Muscle layer of colon (tissue), 2 donors: ENCODE measurements around the gene HSD17B3.

Experiments
- H3K27ac ChIP-seq: one replicate; pipeline ENCODE4 v1.7.0; 2013; ENCODE audit warnings: low read depth, mild to moderate bottlenecking, low read length, moderate library complexity
- H3K27me3 ChIP-seq, 2 donors: one replicate each; pipeline ENCODE4 v1.7.0; 2013; ENCODE audit warnings: low read length in 2 of 2, mild to moderate bottlenecking in 2 of 2; ENCODE audit not compliant: insufficient read depth in 2 of 2, control insufficient read depth in 1 of 2
- H3K36me3 ChIP-seq: one replicate; pipeline ENCODE4 v1.7.0; 2013; ENCODE audit warnings: mild to moderate bottlenecking, low read length; ENCODE audit not compliant: insufficient read depth
- H3K4me1 ChIP-seq: one replicate; pipeline ENCODE4 v1.7.0; 2013; ENCODE audit warnings: mild to moderate bottlenecking, low read length; ENCODE audit not compliant: insufficient read depth
- H3K4me3 ChIP-seq, 2 donors: one replicate each; pipeline ENCODE4 v1.7.0; 2013; ENCODE audit warnings: low read length in 2 of 2, low read depth in 1 of 2, mild to moderate bottlenecking in 1 of 2, moderate library complexity in 1 of 2
- H3K9ac ChIP-seq: one replicate; pipeline ENCODE4 v1.7.0; 2013; ENCODE audit warnings: low read length
- H3K9me3 ChIP-seq: one replicate; pipeline ENCODE4 v1.7.0; 2013; ENCODE audit warnings: mild to moderate bottlenecking, low read length
- donor health status: abdominal sarcoma.
- donor health status: Adenocarcinoma of cecum.

HSD17B3 gene

GRCh38 chr9:96232164-96232538, 69.8 kb downstream of the HSD17B3 start:
- Histone ChIP-seq H3K27ac (peak overlapping the region; percentile 48), H3K4me3 (peak overlapping the region in 1 of 2 donors; percentile 2), H3K9ac (no peak overlapping the region)

GRCh38 chr9:96230002-96230401, 72.0 kb downstream of the HSD17B3 start:
- Histone ChIP-seq H3K36me3 (no peaks in the 10 kb centered on the region), H3K27ac (no peak overlapping the region), H3K4me1 (peaks cover 14% of the 10 kb centered on the region), H3K4me3 (no peak overlapping the region), H3K9me3 (no peaks in the 10 kb centered on the region), H3K27me3 (no peaks in the 10 kb centered on the region), H3K9ac (no peak overlapping the region)

More at GRCh38 chr9:96232164-96232538, 69.8 kb downstream of the HSD17B3 start:
- Histone ChIP-seq H3K36me3 (no peaks in the 10 kb centered on the region), H3K27me3 (no peaks in the 10 kb centered on the region), H3K4me1 (peaks cover 14% of the 10 kb centered on the region), H3K9me3 (no peaks in the 10 kb centered on the region)

DNA sequence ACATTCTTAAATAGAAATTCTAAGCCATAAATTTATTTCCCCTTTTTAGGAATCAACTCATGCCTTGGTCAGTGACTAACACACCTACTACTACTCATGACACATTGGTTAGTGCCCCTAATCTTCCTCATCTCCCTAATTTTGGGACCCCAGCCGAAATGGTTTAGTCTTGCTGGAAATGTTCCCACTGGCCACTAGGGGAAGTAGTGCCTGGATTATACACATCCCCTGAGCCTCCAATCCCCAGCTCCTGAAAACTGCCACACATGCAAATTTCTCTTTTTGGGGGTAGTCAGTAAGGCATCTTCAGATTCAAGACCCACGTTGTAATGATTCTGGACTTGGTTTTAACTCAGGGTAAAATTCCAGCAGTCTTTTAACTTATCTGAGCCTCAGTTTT, 79.8 kb downstream of the HSD17B3 start:
- H3K9me3 ChIP-seq = no peaks in the 10 kb centered on the region
- H3K9ac ChIP-seq = no peak overlapping the region
- H3K27me3 ChIP-seq = no peaks in the 10 kb centered on the region
- H3K4me1 ChIP-seq = peaks cover 8% of the 10 kb centered on the region
- H3K36me3 ChIP-seq = no peaks in the 10 kb centered on the region
- no peak overlapping the region for H3K27ac ChIP-seq
- H3K4me3 ChIP-seq = no peak overlapping the region

DNA sequence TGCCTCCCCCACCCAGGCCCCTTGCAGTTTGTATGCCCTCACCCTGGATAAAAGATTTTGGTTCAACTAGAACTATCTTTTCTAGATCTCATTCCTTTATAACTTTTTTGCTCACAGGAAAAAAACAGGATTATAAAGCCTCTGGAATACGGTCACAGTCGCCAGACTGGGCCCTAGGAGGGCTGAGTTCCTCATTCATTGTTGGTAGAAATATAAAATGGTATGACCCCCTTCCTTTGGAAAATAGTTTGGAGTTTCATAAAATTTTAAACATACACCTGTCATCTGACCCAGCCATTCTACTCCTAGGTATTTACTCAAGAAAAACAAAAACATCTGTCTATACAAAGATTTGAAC, 82.1 kb downstream of the HSD17B3 start:
- Histone ChIP-seq H3K36me3 (no peaks in the 10 kb centered on the region), H3K9me3 (no peaks in the 10 kb centered on the region), H3K4me1 (peaks cover 16% of the 10 kb centered on the region), H3K27ac (no peak overlapping the region), H3K4me3 (no peak overlapping the region), H3K9ac (no peak overlapping the region), H3K27me3 (no peaks in the 10 kb centered on the region)

- no peaks in the 10 kb centered on the region for H3K27me3 ChIP-seq
- H3K4me1 ChIP-seq = peaks cover 16% of the 10 kb centered on the region
- H3K27ac ChIP-seq = no peak overlapping the region
- no peaks in the 10 kb centered on the region for H3K9me3 ChIP-seq
- no peak overlapping the region for H3K9ac ChIP-seq
- H3K36me3 ChIP-seq = no peaks in the 10 kb centered on the region
- H3K4me3 ChIP-seq = no peak overlapping the region
These were observed 82.7 kb downstream of the HSD17B3 start for GRCh38 chr9:96219026-96219899.

- Histone ChIP-seq H3K27me3 (no peaks in the 10 kb centered on the region), H3K9ac (no peak overlapping the region), H3K4me1 (peaks cover 16% of the 10 kb centered on the region), H3K27ac (peak overlapping the region; percentile 67), H3K4me3 (peak overlapping the region; percentile 31 to 50), H3K36me3 (no peaks in the 10 kb centered on the region), H3K9me3 (no peaks in the 10 kb centered on the region)
These were observed 84.0 kb downstream of the HSD17B3 start for GRCh38 chr9:96217754-96218693.

- no peak overlapping the region for H3K9ac ChIP-seq
- no peaks in the 10 kb centered on the region for H3K27me3 ChIP-seq
- peak overlapping the region; percentile 67 for H3K27ac ChIP-seq
- H3K4me3 ChIP-seq = peak overlapping the region in 1 of 2 donors; percentile 50
- H3K4me1 ChIP-seq = peaks cover 16% of the 10 kb centered on the region
- no peaks in the 10 kb centered on the region for H3K9me3 ChIP-seq
- H3K36me3 ChIP-seq = no peaks in the 10 kb centered on the region
These were observed 84.7 kb downstream of the HSD17B3 start for GRCh38 chr9:96217294-96217707.

DNA sequence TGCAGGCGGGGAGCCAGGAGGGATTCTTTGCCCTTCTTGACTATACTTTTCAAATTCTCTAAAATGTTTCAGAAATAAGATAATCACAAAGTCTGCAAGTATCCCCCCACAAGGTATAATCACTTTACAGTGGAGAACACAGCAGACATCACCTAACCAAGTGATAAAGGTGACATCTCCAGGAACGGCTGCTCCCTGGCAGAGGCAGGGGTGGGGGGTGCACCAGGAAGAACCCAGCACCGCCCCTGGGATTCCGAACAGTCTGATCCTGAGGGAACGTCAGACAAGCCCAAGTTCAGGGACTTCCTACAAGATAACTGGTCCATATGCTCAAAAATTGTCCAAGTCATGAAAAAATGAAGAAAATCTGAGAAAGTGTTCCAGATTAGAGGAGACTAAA, 85.4 kb downstream of the HSD17B3 start:
- no peak overlapping the region for H3K9ac ChIP-seq
- H3K36me3 ChIP-seq = no peaks in the 10 kb centered on the region
- H3K27ac ChIP-seq = no peak overlapping the region
- no peaks in the 10 kb centered on the region for H3K27me3 ChIP-seq
- peaks cover 16% of the 10 kb centered on the region for H3K4me1 ChIP-seq
- no peak overlapping the region for H3K4me3 ChIP-seq
- H3K9me3 ChIP-seq = no peaks in the 10 kb centered on the region

DNA sequence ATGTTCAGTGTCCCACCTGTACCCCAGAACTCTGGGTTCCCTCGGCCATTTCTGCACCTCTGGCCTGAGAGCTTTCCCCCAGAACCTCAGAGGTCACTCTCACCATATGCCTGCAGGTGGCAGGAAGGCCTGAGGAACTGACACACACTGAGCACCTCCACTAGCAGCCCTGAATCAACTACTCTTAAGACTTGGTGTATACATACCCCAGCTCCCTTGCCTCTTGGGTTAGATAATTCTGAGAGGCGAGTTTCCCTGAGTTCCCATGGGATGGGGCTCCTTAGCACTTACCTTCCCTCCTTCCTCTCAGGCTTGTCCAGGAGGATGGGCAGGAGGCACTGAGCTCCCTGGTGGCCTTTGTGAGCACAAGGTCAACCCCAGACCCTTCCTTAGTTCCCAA, 86.1 kb downstream of the HSD17B3 start:
- Histone ChIP-seq H3K36me3 (no peaks in the 10 kb centered on the region), H3K9ac (no peak overlapping the region), H3K27me3 (no peaks in the 10 kb centered on the region), H3K9me3 (no peaks in the 10 kb centered on the region), H3K4me3 (no peak overlapping the region), H3K27ac (no peak overlapping the region), H3K4me1 (peaks cover 16% of the 10 kb centered on the region)

GRCh38 chr9:96214635-96215034, 87.3 kb downstream of the HSD17B3 start:
- Histone ChIP-seq H3K4me1 (peaks cover 16% of the 10 kb centered on the region), H3K27me3 (no peaks in the 10 kb centered on the region), H3K9ac (no peak overlapping the region), H3K4me3 (no peak overlapping the region), H3K27ac (no peak overlapping the region), H3K36me3 (no peaks in the 10 kb centered on the region), H3K9me3 (no peaks in the 10 kb centered on the region)

GRCh38 chr9:96209407-96210271, 92.3 kb downstream of the HSD17B3 start:
- Histone ChIP-seq H3K27ac (no peak overlapping the region), H3K9ac (no peak overlapping the region), H3K9me3 (no peaks in the 10 kb centered on the region), H3K36me3 (no peaks in the 10 kb centered on the region), H3K27me3 (no peaks in the 10 kb centered on the region), H3K4me1 (no peaks in the 10 kb centered on the region), H3K4me3 (no peak overlapping the region)
